HCT116 (cell line): ENCODE data around the gene CAPN15.

Source experiments
- ATF3 ChIP-seq: IDR thresholded peaks from 2 replicates; pipeline ENCODE4 v1.6.1; 2012
- CTCF ChIP-seq, 3 experiments: fragments of 200-600 bp in 1 of 3; sonication (generic) in 1 of 3; IDR thresholded peaks in 2 of 3; conservative IDR thresholded peaks in 1 of 3; 2 replicates each; pipeline ENCODE4 v1.5.1; 2012 to 2017; ENCODE audit warnings: low read depth in 2 of 3, low read length in 2 of 3, antibody characterized with exemption in 1 of 3, borderline replicate concordance in 1 of 3, control low read depth in 1 of 3, mild to moderate bottlenecking in 1 of 3, mixed read lengths in 1 of 3, mixed run types in 1 of 3, moderate library complexity in 1 of 3; ENCODE audit not compliant: insufficient read depth in 1 of 3
- EGR1 ChIP-seq: IDR thresholded peaks from 2 replicates; pipeline ENCODE4 v1.6.1; 2012; ENCODE audit warnings: low read depth
- EZH2 ChIP-seq: fragments of 200-600 bp; sonication (generic); IDR thresholded peaks from 2 replicates; pipeline ENCODE4 v1.6.1; 2017; ENCODE audit warnings: antibody characterized with exemption, mixed run types
- EZH2phosphoT487 ChIP-seq: fragments of 200-600 bp; IDR thresholded peaks from 2 replicates; pipeline ENCODE4 v1.6.1; 2018; ENCODE audit warnings: antibody characterized with exemption, borderline replicate concordance
- MAX ChIP-seq: IDR thresholded peaks from 2 replicates; pipeline ENCODE4 v1.6.1; 2012
- POLR2A ChIP-seq: IDR thresholded peaks from 2 replicates; pipeline ENCODE4 v1.7.0; 2011; ENCODE audit warnings: borderline replicate concordance; ENCODE audit not compliant: insufficient read depth, insufficient read length; ENCODE audit errors: extremely low read depth
- POLR2AphosphoS5 ChIP-seq: IDR thresholded peaks from 2 replicates; pipeline ENCODE4 v1.6.1; 2011; ENCODE audit warnings: mild to moderate bottlenecking, low read depth, low read length, moderate library complexity
- RAD21 ChIP-seq: IDR thresholded peaks from 2 replicates; pipeline ENCODE4 v1.6.1; 2012; ENCODE audit warnings: low read depth, mild to moderate bottlenecking
- REST ChIP-seq: IDR thresholded peaks from 2 replicates; pipeline ENCODE4 v1.6.1; 2012; ENCODE audit warnings: low read depth
- SIN3A ChIP-seq: IDR thresholded peaks from 2 replicates; pipeline ENCODE4 v1.6.1; 2012; ENCODE audit warnings: low read depth
- SRF ChIP-seq: IDR thresholded peaks from 2 replicates; pipeline ENCODE4 v1.6.1; 2012; ENCODE audit warnings: low read depth
- ZBTB33 ChIP-seq: IDR thresholded peaks from 2 replicates; pipeline ENCODE4 v1.6.1; 2011; ENCODE audit warnings: mild to moderate bottlenecking, low read length, moderate library complexity; ENCODE audit not compliant: insufficient replicate concordance; ENCODE audit errors: extremely low read depth

GRCh38 chr16:522320-523096, 5.0 kb upstream of the CAPN15 start:
- TF ChIP-seq CTCF (IDR thresholded peaks at IDR 0.05 in 2 of 3, conservative IDR thresholded peaks at IDR 0.05 in 1 of 3; ENCODE audit: borderline replicate concordance in 1 of 3, insufficient read depth in 1 of 3, low read depth in 2 of 3, low read length in 2 of 3) (no peak), EZH2 (no peak), REST (no peak), MAX (no peak), POLR2AphosphoS5 (no peak), EZH2phosphoT487 (no peak), EGR1 (no peak), POLR2A (no peak), ZBTB33 (no peak), SIN3A (no peak), RAD21 (no peak), ATF3 (no peak), SRF (no peak)
